Measurements from ENCODE around the gene AFAP1L1.

GRCh38 chr5:149271716-149272563 lies at the start of gene AFAP1L1:
- TF ChIP-seq POLR2A (IDR thresholded peaks at IDR 0.05; ENCODE audit: low read depth, low read length), result no peak
- TF ChIP-seq, protein P1, sequence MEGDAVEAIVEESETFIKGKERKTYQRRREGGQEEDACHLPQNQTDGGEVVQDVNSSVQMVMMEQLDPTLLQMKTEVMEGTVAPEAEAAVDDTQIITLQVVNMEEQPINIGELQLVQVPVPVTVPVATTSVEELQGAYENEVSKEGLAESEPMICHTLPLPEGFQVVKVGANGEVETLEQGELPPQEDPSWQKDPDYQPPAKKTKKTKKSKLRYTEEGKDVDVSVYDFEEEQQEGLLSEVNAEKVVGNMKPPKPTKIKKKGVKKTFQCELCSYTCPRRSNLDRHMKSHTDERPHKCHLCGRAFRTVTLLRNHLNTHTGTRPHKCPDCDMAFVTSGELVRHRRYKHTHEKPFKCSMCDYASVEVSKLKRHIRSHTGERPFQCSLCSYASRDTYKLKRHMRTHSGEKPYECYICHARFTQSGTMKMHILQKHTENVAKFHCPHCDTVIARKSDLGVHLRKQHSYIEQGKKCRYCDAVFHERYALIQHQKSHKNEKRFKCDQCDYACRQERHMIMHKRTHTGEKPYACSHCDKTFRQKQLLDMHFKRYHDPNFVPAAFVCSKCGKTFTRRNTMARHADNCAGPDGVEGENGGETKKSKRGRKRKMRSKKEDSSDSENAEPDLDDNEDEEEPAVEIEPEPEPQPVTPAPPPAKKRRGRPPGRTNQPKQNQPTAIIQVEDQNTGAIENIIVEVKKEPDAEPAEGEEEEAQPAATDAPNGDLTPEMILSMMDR (IDR thresholded peaks at IDR 0.05 in 2 of 3, conservative IDR thresholded peaks at IDR 0.05 in 1 of 3; ENCODE audit: control insufficient read depth in 2 of 3, extremely low read depth in 1 of 3, insufficient read depth in 1 of 3, low read depth in 3 of 3, low read length in 3 of 3), result no peak
- TF ChIP-seq NFIC (IDR thresholded peaks at IDR 0.05; ENCODE audit: low read depth, low read length), result no peak
- TF ChIP-seq RAD21 (IDR thresholded peaks at IDR 0.05; ENCODE audit: insufficient read depth, low read depth, low read length), result no peak
- TF ChIP-seq EP300 (IDR thresholded peaks at IDR 0.05; ENCODE audit: borderline replicate concordance in 1 of 2, control insufficient read depth in 1 of 2, low read depth in 2 of 2, low read length in 2 of 2), result no peak
- TF ChIP-seq CEBPB (IDR thresholded peaks at IDR 0.05; ENCODE audit: borderline replicate concordance in 1 of 2, low read depth in 2 of 2, low read length in 2 of 2), result no peak
- TF ChIP-seq YBX1 (IDR thresholded peaks at IDR 0.05), result no peak
- TF ChIP-seq MEF2B (IDR thresholded peaks at IDR 0.05; ENCODE audit: partially characterized antibody, poor library complexity, severe bottlenecking), result no peak

Data from GM12878 (cell line).